ENCODE data around the gene TANGO6.

The TANGO6 gene

DNA sequence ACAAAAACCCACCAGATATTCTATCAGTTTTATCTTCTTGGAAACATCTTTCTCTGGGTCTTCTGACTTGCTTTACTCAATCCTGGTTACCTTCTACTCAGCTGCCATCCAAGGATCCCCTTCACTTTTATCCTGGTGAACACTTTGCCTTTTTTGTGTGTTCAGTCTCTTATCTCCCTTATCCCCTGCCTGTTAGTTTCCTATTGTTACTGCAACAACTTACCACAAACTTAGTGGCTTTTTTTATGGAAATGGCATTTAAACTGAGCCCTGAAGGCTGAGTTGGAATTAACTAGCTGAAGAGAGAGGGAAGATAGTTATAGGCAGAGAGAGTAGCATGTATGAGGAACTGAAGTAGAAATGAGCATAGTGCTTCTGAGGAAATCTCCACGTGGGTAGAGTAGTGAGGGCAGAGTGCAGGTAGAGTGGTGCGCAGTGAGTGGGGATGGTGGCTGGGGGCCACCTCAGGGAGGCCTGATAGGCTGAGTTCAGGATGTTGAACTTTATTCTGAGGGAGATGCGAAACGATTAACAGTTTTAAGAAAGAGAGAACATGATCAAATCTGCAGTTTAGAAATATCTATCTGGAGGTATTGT lies 26.3 kb downstream of the TANGO6 start:
- DNase-seq, result no peak

DNA sequence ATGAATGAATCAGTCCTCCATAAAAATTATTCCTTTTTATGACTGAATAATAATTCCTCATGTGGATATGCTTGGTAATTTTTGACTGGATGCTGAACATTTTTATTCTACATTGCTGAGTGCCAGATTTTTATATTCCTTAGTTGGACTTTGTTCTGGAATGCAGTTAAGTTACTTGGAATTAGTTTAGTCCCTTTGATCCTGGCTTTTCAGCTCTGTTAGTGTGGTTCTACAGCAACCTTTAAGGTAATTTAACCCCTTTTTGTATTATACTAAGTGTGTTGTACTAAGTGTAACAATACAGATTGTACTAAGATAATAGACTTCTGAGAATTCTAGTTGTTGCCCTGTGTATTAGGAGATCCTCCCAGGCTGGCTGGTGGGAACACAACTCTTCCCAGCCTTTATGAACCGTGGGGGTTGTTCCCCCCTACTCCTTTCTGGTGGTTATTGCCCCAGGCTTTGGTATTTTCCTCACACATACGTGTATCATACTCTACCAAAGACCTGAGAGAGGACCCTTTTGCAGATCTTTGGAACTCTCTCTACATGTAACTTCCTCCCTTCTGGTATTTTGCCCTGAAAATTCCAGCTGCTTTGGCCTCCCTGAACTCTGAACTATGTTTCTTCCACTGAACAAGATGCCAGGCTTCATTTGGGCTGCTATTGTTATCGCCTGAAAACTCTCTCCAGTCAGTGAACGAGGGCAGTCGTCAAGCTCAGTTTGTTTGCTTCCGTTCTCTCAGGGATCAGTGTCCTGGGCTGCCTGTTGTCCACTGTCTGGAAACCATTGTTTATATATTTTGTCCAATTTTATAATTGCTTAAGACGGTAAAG lies 30.5 kb downstream of the TANGO6 start:
- DNase-seq, result no peak

DNA sequence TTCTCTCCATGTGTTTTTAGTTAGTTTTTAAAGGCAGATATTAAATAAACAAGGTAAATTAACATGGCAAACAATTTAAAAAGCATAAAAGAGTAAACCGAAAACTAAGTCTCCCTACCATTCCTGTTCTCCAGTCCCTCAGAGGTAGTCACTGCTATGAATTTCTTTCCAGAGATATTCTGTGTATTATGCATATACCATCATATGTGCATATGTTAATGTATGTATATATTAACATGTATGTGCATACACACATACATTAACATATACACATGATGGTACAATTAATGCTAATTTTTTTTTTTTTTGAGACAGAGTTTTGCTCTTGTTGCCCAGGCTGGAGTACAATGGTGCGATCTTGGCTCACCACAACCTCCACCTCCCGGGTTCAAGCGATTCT lies 32.5 kb downstream of the TANGO6 start:
- DNase-seq, result no peak

DNA sequence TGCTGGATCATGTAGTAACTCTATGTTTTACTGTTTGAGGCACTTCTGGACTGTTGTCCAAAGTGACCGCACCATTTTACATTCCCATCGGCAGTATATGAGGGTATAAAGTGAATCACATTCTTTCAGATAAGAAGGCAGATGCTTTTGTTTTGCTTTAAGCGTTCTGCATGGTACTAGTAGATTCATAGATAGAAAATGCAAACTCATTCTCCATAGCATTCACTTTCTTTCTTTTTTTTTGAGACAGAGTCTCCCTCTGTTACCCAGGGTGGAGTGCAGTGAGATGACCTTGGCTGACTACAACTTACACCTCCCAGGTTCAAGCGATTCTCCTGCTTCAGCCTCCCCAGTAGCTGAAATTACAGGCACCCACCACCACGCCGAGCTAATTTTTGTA lies 40.4 kb downstream of the TANGO6 start:
- DNase-seq, result no peak

DNA sequence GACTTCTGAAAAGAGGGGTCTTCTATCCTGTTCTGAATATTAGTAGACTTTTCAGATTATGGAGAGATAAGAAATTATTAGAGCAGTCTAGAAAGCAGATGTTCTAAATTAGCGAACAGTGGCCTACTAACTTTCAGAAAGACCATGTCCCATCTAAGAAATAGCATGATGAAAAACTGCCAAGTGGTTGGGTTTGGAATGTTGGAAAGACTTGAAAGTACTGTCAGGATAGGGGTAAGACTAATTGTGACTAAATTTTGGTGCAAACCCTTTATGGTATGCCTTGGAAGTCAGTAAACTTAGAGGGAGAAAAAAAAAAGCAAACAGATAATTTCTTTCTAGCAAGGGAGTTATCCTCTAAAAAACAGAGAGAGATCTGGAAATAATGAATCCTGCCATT lies 41.1 kb downstream of the TANGO6 start:
- no peak for DNase-seq

DNA sequence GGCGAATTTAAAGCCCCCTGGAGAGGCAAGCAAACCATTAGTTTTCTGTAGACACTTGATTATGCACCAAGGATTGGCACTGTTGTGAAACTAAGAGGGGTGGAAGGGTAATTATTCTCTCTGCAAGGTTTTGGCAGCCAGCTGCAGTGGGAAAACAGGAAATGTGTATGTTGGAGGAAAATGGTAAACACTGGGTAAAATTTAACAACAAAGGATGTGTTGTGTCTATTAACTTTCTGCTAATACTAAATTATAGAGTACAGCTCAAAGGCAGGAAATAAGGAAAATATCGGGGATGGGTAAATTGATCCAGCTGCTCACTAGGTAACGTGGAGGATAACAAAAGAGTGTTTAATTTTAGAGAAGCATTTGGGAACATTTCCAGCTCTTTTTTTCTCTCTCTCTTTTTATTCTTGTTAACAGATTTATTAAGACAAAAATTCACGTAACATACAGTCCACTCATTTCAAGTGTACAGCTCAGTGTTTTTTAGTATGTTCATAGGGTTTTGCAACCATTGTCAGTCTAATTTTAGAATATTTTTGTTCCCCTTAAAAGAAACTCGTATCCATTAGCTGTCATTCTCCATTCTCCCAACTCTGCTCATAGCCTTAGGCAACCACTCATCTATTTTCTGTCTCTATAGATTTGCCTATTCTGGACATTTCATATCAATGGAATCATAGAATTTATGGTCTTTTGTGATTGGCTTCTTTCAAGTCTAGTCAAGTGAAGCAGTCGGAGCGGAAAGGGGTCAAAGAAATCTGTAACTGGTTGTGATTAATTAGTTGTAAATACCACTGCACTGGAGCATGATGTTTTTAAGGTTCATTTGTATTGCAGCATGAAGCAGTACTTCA lies 41.8 kb downstream of the TANGO6 start:
- no peak for DNase-seq

DNA sequence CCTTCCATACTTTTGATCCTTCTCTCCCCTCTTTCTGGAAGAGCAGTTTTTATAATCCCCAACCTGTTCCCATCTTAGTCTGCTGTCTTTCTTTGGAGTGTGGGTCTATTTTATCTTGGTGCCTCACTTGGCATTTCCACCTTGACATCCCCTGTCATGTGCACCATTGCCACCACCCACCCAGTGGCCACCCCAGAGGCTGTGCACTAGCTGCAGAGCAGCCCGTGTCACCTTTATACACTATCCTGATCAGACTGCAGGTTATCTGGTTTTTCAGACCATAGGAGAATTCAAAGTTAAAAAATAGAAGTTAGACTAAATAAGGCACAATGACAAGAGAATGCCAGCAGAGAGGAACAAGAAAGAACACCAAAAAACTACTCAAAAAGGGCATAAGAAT lies 43.8 kb downstream of the TANGO6 start:
- DNase-seq, result no peak

DNA sequence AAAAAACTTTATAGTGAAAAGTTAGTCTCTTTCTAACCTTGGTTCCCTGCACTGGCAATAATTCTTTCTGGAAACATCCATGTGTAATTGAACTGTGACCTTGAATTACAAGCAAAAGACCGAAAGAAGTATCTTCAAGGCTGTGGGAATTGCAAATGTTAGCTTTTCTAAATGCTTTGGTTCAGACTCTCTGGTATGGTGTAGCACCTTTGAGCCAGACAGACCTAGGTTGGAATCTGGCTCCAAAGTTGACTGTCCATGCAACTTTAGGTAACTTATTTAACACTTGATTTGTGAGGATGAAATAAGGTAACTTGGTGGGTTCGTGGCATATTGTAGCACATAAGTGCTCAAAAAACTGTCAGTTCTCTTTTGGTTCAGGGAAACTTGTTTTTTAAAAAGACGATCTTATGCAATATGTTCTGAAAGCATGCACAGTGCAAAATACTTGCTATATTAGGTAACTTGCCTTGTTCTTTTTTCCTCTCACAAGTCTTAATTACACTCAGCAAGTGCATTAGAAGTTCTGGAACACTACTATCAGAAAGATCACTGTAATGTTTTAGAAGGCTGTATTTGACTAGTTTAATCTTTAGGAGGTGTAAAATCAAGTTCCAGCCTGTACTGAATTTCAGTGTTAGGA lies 46.3 kb downstream of the TANGO6 start:
- DNase-seq, result no peak

DNA sequence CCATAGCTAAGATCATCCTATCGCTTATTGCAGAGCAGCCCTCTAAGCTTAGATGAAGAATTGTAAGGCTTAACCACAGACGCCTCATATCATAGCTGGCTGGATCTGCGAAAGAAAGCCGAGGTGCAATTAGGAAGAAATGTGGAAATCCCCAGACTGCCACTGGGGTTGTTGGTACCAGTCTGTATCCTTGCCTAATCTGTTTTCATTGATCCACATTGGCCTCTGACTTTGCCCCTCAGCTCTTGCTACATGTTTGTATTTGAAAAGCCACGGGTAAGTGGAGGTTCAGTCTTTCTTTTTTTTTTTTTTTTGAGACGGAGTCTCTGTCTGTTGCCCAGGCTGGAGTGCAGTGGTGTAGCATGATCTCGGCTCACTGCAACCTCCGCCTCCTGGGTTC lies 48.9 kb downstream of the TANGO6 start:
- no peak for DNase-seq

DNA sequence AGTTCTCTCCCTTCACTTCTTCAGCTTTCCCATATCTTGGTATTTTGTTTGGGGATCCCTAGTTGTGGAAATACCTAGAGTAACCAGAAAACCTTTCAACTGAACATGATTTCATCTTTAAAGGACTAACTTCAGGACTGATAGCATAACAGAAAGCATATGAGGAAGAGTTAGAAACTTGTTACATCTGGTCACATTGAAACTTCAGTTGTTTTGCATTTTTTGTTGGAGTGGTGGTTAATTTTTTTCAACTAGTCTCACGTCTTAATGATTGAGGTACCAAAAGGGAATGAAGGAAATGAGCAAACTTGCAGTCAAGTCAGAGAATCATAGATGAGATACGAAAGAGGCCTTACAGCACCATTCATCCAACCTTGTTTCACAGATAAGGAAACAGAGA lies 49.6 kb downstream of the TANGO6 start:
- DNase-seq, result no peak

DNA sequence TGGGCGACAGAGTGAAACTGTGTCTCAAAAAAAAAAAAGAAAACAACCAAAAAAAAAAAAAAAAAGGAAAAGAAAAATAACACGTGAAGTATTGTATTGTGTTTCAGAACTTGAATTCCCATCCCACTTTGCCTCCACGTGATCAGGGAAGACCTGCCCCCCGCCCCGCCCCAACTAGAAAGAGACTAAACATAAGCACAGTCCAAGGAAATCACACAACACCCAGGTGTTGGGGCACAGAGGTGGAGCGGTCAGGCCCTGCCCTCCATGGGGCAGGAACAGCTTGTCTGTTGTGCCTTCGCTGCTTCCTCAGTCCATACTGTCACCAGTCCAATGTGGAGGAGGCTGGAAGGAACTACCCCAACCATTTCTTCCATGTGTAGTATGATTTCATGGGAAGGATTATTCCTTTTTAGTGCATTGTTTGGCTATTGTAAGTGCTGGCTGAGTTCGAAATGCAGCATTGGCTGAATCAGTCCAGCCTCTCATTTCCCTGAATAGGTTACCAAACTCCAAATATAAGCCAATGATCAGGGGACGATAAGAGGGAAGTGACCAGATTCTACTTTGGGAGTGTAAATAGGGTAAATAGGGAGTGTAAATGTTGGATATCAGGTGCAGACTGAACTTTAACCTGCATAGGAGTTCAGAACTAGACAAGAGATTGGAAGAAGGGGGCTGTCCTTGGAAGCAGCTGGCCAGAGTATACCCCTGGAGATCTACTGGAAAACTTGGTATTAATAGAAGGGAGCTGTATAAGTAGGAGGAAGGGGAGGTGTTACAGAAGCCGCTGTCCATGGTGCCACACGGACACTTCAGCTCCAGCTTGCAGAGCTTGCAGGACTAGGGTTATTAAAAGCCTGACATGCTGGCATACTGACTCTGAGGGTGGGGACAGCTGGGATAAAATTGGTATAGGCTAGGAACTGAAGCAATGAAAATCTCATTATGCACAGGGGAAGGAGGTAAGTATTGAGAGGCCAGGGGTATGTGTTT lies 50.7 kb downstream of the TANGO6 start:
- DNase-seq, result no peak

DNA sequence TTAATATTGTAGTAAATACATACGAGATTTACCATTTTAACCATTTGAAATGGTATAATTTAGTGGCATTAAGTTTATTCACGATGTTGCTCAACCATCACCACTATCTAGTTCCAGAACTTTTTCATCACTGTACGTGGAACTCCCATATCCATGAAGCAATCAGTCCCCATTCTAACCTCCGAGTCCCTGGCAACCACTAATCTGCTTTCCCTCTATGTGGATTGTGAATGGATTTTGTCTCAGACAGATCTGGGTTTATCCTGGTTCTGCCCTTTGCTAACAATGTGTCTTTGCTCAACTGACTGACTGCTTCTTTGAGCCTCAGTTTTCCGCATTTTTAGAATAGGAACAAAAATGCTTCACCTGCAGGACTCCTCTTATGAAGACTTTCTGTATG lies 51.4 kb downstream of the TANGO6 start:
- no peak for DNase-seq

DNA sequence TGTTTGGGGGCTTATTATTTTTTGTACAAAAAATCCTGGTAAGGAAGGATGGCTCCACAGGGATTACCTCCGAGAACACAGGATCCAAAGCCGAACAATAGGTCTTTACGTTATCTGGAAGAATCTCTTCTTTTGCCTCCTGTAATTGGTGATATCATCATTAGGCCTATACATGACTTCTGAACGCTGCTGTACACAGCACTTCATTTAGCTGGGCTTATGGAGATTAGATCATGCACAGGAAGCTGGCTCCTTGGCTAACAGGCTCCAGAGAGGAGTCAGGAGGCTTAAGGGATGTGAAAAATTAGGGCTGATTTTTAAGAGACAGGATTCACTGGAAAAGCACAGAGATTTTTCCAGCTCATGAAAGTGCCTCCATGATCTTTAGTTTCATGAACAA lies 54.7 kb downstream of the TANGO6 start:
- no peak for DNase-seq

DNA sequence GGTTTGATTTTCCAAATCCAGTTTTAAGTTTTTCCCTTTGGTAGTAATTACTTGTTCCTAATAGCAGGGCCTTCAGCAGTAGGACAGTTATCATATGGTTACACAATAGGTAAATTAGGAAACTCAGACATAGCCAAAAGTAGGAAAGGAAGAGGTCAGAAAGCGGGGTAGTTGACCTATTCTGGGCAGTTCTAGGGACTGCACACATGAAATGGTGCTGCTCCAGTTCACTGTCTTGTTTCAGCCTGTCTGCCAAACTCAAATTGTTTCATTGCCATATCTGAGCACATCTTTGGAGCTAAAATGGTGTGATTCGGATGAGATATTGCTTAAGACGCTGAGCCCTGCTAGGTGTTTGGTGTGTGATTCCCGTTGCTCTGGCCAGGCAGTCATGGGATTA lies 56.7 kb downstream of the TANGO6 start:
- DNase-seq, result no peak

DNA sequence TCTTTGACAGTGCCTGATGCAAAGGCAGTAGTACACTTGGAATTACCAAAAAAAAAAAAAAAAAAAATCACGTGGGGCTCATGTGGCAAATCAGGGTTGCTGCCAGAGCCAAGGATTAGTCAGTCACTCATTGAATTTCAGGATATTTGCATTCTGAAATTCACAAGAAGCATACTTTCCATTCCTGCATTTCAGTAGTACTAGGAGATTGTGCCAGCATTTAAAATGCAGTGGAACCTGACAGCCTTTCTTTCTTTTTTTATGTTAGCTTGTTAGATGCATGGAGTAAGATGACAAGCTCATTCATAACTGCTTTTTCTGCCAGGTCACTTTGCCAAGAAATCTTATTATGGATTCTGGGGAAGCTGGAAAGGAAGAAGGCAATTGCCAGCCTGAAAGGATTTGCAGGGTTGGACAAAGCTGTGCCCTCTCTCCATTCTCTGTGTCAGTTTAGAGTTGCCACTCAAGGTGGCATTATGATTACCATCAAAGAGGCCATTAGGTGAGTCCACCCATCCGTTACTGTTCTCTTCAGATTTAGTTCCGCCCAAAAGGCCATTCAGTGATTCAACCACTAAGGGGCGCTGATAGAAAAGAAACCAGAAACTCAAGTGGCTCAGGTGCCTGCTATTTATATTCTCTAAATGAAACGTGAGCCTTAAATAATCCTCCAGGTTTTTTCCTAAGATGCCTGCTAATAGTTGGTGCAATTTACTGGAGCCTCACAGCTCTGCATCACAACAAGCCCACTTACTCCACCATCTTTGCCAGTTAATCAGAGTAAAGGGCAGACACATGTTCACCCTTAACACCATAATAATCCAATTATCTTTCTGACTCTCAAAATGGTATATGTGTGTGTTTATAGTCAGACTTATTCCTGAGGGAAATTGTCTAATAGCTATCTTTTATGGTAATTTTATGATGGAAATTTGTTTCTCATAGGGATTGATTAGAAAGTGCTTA lies 59.0 kb downstream of the TANGO6 start:
- peak; percentile 79 for DNase-seq

DNA sequence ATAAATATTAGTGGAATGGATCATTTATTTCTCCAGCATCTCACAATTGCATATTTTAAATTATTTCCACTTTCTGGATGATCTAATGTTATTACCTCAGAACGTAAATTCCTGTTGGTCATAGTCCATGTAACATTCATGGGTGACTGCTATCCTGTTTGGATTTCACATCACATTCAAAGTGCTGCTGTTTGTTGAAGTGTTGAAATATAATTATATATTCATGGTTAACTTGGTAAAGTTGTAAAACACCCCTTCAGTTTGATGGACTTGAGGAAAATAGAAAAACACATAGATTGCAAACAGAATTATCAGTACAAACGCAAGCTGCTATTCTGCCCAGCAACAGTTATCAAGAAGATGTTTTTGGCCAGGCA lies 59.6 kb downstream of the TANGO6 start:
- no peak for DNase-seq

DNA sequence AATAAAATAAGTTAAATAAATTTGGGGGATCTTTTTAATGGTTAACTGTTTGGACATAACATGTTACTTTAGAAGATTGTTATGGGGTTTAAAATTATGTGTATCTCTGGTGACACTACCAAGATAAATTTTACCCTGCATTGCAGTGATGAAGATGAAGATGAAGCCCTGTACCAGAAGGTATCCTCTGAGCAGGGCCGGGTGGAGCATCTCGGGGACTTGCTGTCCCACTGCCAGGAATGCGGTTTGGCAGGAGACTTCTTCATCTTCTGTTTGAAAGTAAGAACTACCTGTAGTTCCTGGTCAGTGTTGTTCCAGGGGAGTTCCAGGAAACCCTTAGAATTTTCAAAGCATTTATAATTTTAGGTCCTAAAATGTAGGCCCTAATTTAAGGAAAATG lies 64.0 kb downstream of the TANGO6 start:
- DNase-seq, result no peak

DNA sequence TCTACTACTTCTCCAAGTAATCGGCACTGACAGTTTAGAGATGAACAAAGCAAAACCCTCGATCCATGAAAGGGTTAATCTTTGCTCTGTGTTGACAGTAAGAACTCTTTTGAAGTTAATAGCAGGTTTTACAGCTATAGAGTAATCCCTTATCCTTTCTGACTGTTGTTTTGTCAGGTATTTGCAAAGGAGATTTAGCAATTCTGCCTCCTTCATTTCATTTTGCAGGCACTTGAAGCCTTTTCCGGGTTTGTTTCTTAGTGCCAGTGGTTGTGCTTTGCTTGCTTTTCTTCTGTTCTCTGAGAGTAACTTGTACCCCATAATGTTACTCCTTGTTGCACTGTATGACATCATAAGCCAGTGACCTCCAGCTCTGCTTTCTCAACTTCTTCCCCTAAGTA lies 64.5 kb downstream of the TANGO6 start:
- DNase-seq, result no peak

DNA sequence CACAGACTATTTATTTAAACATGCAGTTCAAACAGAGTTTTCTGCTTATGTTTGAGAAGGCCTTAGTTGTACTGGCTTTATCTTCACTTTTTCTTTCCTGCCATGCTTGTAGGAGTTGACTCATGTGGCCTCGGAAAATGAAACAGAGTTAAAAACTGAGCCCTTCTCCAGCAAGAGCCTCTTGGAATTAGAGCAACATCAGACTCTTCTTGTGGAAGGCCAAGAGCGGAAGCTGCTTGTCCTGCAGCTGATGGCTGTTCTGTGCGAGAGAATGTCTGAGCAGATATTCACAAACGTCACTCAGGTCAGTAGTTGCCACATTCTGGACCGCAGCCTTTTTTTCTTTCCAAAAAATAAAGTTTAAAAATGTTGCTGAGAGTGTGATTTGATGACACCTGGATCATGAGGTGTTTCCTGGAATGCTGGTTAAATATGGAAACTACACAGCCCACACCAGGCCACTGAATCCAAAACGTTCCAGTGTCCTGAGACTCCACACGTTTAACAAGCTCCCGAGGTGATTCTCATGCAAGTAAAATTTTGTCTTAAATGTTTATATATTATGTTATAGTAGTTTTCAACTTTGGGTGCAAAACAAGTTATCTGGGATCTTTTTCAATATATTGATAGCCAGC lies 65.9 kb downstream of the TANGO6 start:
- DNase-seq, result no peak

DNA sequence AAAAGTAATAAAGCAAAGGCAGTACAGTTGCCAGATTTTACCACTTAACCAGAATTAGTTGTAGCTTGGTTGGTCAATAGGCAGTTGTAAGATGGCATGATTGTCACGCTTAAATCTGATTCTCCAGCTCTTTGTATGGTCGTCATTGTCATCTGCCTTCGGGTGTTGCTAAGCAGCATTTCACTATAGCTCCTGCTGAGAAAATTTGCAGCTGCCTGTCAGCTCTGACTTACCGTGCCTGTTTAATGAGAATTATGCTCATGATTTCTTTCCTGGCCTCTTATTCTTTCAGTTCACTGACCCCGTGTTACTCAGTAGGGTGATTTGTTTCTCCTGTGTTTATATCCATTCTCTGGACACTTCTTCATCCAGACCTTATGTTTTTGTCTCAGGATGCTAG lies 66.7 kb downstream of the TANGO6 start:
- no peak for DNase-seq
